Measurements from ENCODE around the gene KANSL3.

DNA sequence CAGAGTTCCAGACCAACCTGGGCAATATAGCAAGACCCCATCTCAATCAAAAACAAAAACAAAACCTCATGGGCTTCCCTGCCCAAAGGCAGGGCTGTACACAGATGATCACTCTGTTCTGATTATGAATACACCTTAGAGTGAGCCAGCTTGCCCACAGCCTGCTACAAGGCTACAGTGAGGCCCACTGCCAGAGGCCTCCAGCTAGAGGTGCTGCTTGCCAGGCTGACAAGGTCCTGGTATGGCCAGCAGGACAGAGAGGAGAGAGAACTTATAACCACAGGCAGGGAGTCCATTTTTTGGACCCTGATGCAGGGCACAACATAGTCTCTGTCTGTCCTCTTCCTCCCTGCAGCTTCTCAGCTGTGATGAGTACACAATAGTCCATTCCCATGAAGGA is 41.5 kb downstream of the KANSL3 start:
- TF ChIP-seq, protein P1, sequence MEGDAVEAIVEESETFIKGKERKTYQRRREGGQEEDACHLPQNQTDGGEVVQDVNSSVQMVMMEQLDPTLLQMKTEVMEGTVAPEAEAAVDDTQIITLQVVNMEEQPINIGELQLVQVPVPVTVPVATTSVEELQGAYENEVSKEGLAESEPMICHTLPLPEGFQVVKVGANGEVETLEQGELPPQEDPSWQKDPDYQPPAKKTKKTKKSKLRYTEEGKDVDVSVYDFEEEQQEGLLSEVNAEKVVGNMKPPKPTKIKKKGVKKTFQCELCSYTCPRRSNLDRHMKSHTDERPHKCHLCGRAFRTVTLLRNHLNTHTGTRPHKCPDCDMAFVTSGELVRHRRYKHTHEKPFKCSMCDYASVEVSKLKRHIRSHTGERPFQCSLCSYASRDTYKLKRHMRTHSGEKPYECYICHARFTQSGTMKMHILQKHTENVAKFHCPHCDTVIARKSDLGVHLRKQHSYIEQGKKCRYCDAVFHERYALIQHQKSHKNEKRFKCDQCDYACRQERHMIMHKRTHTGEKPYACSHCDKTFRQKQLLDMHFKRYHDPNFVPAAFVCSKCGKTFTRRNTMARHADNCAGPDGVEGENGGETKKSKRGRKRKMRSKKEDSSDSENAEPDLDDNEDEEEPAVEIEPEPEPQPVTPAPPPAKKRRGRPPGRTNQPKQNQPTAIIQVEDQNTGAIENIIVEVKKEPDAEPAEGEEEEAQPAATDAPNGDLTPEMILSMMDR (IDR thresholded peaks at IDR 0.05) = no peak
- TF ChIP-seq POLR2A (IDR thresholded peaks at IDR 0.05) = no peak
